ENCODE measurements around the gene NSUN7.
"Not testable (repeated sequence)": the region's sequence is repeated elsewhere in the genome, so short reads cannot be mapped to it uniquely, and the experiment has no call there.

The NSUN7 gene

DNA sequence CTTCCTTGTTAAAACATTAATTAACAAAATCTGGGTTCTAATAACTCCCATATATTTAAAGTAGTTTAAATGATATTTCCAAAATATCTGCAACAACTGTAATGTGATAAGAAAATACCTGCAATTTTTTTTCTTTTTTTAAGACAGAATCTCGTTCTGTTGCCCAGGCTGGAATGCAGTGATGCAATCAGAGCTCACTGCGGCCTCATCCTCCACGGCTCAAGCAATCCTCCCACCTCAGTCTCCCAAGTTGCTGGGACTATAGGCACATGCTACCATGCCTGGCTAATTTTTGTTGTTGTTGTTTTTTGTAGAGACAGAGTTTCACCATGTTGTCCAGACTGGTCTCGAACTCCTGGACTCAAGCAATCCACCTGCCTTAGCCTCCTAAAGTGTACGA lies 45.7 kb upstream of the NSUN7 start:
- no peaks in the 10 kb centered on the region for H3K9me3 ChIP-seq (ENCODE audit: control insufficient read depth, insufficient read depth, low read depth, low read length)
- H3K4me3 ChIP-seq (ENCODE audit: low read depth, low read length) = no peak overlapping the region
- ChIA-PET CTCF (interaction anchor here (0.7 kb wide), 1 partner anchor 543 kb away, joined by 3 read pairs; no protein-coding TSS in a partner anchor), POLR2A (no interaction called here)
- H3K36me3 ChIP-seq (ENCODE audit: control insufficient read depth in 2 of 2, insufficient read depth in 1 of 2, low read length in 2 of 2) = no peaks in the 10 kb centered on the region
- TF ChIP-seq ZBTB7A (tag by site-specific recombination; IDR thresholded peaks at IDR 0.05; ENCODE audit: low read depth) (no peak), MZF1 (tag by site-specific recombination; IDR thresholded peaks at IDR 0.05; ENCODE audit: borderline replicate concordance) (no peak)
- TF ChIP-seq, protein P1, sequence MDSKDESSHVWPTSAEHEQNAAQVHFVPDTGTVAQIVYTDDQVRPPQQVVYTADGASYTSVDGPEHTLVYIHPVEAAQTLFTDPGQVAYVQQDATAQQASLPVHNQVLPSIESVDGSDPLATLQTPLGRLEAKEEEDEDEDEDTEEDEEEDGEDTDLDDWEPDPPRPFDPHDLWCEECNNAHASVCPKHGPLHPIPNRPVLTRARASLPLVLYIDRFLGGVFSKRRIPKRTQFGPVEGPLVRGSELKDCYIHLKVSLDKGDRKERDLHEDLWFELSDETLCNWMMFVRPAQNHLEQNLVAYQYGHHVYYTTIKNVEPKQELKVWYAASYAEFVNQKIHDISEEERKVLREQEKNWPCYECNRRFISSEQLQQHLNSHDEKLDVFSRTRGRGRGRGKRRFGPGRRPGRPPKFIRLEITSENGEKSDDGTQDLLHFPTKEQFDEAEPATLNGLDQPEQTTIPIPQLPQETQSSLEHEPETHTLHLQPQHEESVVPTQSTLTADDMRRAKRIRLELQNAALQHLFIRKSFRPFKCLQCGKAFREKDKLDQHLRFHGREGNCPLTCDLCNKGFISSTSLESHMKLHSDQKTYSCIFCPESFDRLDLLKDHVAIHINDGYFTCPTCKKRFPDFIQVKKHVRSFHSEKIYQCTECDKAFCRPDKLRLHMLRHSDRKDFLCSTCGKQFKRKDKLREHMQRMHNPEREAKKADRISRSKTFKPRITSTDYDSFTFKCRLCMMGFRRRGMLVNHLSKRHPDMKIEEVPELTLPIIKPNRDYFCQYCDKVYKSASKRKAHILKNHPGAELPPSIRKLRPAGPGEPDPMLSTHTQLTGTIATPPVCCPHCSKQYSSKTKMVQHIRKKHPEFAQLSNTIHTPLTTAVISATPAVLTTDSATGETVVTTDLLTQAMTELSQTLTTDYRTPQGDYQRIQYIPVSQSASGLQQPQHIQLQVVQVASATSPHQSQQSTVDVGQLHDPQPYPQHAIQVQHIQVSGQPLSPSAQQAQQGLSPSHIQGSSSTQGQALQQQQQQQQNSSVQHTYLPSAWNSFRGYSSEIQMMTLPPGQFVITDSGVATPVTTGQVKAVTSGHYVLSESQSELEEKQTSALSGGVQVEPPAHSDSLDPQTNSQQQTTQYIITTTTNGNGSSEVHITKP (tag by site-specific recombination; IDR thresholded peaks at IDR 0.05) = no peak
- TF ChIP-seq, protein P2, sequence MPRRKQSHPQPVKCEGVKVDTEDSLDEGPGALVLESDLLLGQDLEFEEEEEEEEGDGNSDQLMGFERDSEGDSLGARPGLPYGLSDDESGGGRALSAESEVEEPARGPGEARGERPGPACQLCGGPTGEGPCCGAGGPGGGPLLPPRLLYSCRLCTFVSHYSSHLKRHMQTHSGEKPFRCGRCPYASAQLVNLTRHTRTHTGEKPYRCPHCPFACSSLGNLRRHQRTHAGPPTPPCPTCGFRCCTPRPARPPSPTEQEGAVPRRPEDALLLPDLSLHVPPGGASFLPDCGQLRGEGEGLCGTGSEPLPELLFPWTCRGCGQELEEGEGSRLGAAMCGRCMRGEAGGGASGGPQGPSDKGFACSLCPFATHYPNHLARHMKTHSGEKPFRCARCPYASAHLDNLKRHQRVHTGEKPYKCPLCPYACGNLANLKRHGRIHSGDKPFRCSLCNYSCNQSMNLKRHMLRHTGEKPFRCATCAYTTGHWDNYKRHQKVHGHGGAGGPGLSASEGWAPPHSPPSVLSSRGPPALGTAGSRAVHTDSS (tag by site-specific recombination; IDR thresholded peaks at IDR 0.05) = no peak
- no peak overlapping the region for H3K27ac ChIP-seq (ENCODE audit: extremely low read depth, low read depth, low read length)
- no peaks in the 10 kb centered on the region for H3K4me1 ChIP-seq (ENCODE audit: control insufficient read depth, insufficient read depth, low read length)

DNA sequence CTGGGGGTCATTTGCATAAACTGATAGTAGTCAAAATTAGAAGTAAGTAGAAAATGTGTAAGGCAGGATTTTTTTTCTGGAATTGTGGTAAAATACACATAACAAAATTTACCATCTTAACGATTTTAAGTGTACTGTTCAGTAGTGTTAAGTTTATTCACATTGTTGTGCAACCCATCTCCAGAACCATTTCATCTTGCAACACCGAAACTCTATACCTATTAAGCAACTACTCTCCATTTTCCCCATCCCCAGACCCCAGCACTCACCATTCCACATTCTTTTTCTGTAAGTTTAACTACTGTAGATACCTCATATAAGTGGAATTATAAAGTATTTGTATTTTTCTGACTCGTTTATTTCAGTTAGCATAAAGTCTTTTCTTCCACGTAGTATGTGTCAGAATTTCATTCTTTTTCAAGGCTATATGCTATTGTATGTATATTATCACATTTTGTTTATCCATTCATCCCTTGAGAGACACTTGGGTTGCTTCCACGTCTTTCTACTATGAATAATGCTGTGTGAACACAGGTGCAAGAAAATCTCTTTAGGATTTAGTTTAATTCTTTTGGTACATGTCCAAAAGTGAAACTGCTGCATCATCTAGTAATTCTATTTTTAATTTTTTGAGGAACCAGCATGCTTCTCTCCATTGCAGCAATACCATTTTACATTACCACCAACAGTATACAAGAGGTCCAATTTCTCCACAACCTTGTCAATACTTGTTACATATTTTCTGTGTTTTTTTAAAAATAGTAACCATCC lies 39.1 kb upstream of the NSUN7 start:
- ChIA-PET POLR2A (no interaction called here), CTCF (no interaction called here)
- H3K9me3 ChIP-seq (ENCODE audit: control insufficient read depth, insufficient read depth, low read depth, low read length) = no peaks in the 10 kb centered on the region
- H3K4me1 ChIP-seq (ENCODE audit: control insufficient read depth, insufficient read depth, low read length) = no peaks in the 10 kb centered on the region
- no peak for TF ChIP-seq ZNF155 (tag by site-specific recombination; IDR thresholded peaks at IDR 0.05)
- TF ChIP-seq, protein P3, sequence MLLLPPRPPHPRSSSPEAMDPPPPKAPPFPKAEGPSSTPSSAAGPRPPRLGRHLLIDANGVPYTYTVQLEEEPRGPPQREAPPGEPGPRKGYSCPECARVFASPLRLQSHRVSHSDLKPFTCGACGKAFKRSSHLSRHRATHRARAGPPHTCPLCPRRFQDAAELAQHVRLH (tag by site-specific recombination; IDR thresholded peaks at IDR 0.05) = no peak
- no peak for TF ChIP-seq SP3 (tag by site-specific recombination; IDR thresholded peaks at IDR 0.05)
- TF ChIP-seq ZNF133 (tag by site-specific recombination; IDR thresholded peaks at IDR 0.05) = no peak
- TF ChIP-seq KLF8 (tag by site-specific recombination; IDR thresholded peaks at IDR 0.05) = no peak
- TF ChIP-seq HOXA7 (CRISPR knock-in tag; IDR thresholded peaks at IDR 0.05; ENCODE audit: borderline replicate concordance) = no peak
- TF ChIP-seq, protein P4, sequence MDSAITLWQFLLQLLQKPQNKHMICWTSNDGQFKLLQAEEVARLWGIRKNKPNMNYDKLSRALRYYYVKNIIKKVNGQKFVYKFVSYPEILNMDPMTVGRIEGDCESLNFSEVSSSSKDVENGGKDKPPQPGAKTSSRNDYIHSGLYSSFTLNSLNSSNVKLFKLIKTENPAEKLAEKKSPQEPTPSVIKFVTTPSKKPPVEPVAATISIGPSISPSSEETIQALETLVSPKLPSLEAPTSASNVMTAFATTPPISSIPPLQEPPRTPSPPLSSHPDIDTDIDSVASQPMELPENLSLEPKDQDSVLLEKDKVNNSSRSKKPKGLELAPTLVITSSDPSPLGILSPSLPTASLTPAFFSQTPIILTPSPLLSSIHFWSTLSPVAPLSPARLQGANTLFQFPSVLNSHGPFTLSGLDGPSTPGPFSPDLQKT (IDR thresholded peaks at IDR 0.05; ENCODE audit: borderline replicate concordance, low read depth, low read length) = no peak
- no peak for TF ChIP-seq ZNF175 (tag by site-specific recombination; IDR thresholded peaks at IDR 0.05)
- TF ChIP-seq ZNF146 (tag by site-specific recombination; IDR thresholded peaks at IDR 0.05) = no peak
- no peak for TF ChIP-seq ZNF571 (tag by site-specific recombination; IDR thresholded peaks at IDR 0.05)
- no peak for TF ChIP-seq SCRT1 (tag by site-specific recombination; IDR thresholded peaks at IDR 0.05; ENCODE audit: borderline replicate concordance)
- no peak overlapping the region for H3K27ac ChIP-seq (ENCODE audit: extremely low read depth, low read depth, low read length)
- H3K36me3 ChIP-seq (ENCODE audit: control insufficient read depth in 2 of 2, insufficient read depth in 1 of 2, low read length in 2 of 2) = no peaks in the 10 kb centered on the region
- no peak overlapping the region for H3K4me3 ChIP-seq (ENCODE audit: low read depth, low read length)

DNA sequence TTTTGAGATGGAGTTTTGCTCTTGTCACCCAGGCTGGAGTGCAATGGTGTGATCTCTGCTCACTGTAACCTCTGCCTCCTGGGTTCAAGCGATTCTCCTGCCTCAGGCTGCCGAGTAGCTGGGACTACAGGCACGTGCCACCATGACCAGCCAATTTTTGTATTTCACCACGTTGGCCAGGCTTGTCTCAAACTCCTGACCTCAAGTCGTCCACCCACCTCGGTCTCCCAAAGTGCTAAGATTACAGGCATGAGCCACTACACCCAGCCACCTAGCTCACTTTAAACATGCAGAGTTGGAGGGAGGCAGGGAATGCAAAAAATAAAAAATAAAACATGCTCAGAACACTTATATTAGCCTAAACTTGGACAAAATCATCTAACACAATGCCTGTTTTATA lies 36.8 kb upstream of the NSUN7 start:
- H3K36me3 ChIP-seq (ENCODE audit: control insufficient read depth in 2 of 2, insufficient read depth in 1 of 2, low read length in 2 of 2); H3K4me1 ChIP-seq (ENCODE audit: control insufficient read depth, insufficient read depth, low read length); H3K9me3 ChIP-seq (ENCODE audit: control insufficient read depth, insufficient read depth, low read depth, low read length); CTCF ChIA-PET; H3K27ac ChIP-seq (ENCODE audit: extremely low read depth, low read depth, low read length); H3K4me3 ChIP-seq (ENCODE audit: low read depth, low read length): not testable (repeated sequence)
- POLR2A ChIA-PET = interaction anchor here (0.5 kb wide), 1 partner anchor 11 kb away, joined by 3 read pairs; no protein-coding TSS in a partner anchor
